Activated CD8-positive, alpha-beta memory T cell treated with anti-CD3 and anti-CD28 coated beads for 24 hours (primary cell): Measurements from ENCODE around the gene SEMA5B.

Source experiments
- DNase-seq: peaks from one replicate; pipeline ENCODE4 v3.0.0-alpha.2; 2020

The SEMA5B gene

DNA sequence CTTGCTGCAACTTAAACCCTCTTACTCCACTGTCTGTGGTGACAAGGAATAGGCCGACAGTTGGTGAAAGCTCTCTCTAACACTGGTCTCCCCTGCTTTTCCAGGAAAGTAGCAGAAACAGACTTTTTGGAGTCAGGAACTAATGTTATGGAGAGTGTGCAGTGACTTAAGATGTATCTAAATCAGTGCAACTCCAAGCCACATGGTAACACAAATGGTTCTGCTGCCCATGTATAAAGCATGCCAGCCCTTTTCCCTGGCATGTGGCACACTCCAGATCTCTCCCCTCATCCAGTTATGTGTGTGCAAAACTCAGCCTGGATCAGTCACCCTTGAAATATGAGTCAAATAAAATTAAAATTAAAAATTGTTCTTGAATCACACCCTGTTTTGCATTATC lies 55.4 kb downstream of the SEMA5B start:
- no peak for DNase-seq

DNA sequence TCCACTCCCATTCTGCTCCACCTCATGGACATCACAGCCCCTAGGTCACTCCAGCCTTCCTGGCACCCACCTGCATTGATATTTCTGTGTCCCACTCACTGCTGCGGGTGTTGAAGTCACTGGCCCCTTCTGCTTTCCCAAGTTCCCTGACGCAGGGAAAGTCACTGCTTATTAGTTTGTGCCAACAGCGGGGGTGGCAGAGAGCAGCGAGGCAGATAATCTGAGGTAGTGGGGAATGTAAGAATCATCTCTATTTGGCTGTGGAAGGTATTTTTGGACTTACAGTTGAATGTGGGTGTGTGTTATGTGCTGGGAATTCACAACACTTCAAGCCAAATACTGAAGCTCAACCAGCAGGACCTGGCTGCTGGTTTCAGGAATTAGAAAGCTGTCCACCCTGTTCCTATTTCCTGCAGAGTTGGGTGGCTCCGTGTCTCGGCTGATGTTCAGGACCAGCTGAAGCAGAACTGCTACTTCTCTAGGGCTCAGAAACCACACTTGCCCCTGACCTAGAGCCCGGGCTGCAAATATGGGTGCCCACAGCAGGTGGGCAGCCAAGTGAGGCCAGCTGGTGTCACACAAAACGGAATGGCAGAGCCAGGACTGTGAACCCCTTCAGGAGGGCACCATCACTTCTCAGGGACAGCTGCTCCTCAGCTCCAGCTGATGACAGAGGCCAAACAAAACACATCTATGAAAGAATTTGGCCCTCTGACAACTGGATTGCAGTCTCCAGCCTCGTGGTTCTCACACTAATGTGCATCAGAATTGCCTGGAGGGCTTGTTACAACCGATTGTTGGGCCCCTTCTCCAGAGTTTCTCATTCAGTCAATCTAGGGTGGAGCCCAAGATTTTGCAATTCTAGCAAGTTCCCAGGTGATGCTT lies 57.7 kb downstream of the SEMA5B start:
- DNase-seq = no peak

DNA sequence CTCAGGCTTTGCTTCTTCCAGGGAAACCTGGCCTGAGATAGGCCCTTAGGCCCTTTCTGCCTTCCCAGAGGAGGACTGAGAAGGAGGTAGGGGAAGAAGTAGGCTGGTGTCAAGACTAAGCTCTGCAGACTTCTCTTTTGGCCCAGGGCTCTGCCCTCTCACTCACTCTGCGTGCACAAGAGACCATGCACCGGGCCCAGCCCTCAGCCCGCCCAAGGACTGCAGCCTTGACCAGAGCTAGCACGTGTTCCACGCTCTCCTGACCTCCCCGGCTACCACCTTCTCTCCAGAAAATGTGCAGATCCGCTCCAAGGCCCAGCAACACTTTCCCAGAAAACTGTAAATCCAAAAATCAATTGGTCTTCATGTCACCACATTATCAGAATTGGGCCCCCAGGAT lies 59.8 kb downstream of the SEMA5B start:
- no peak for DNase-seq

DNA sequence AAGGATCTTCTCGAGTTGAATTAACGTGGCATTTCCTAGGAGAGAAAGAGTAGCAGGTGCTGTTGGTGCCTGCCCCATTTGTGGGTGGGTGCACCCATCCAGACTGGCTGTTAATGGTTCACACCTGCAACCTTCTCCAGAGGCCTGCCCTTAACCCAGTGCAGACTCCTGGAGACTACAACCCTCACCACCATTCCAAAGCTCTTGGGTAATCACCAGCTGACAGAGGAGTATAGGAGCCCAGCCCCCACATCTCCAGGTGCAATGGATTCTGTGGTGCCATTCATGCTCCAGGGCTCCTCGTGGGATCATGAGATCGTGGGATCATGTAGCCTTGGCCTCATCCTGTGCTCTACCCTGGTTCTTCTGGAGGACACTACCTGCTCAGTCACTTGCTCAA lies 60.2 kb downstream of the SEMA5B start:
- DNase-seq = no peak

DNA sequence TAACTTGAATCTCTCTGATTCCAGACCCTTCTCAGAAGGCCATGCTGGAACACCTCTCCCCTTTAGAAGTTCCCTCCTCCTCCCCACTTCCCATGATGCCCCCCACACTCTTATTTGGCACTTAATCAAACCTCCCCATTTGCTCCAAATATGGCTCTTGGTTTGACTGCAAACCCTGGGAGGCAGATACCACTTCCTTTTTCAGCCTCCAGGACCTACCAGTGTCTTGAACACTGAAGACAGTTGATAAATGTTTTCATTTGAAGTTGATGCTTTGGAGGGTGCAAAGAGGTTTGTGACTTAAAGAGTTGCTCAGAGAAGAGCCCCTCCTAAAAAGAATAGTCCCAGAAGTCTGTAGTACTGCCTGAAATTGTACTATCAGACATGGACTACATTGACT lies 61.5 kb downstream of the SEMA5B start:
- no peak for DNase-seq

DNA sequence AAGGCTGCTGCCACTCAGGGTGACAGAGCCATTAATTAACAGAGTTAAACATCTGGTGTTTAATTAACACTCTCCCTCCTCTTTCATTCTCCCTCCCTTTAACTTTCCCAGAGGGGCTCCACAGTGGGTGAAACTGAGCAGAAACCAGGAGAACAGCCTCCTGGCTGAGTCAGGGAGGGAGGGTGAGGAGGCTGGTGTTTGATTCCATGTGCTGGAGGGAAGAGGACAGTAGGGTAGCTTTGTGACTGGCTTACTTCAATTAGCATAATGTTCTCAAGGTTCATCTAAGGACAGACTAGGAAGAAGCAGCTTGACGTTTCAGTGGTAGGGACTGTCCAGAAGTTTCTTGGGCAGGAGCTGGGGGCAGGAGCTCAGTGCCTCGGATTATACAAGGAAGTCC lies 62.8 kb downstream of the SEMA5B start:
- DNase-seq = no peak

DNA sequence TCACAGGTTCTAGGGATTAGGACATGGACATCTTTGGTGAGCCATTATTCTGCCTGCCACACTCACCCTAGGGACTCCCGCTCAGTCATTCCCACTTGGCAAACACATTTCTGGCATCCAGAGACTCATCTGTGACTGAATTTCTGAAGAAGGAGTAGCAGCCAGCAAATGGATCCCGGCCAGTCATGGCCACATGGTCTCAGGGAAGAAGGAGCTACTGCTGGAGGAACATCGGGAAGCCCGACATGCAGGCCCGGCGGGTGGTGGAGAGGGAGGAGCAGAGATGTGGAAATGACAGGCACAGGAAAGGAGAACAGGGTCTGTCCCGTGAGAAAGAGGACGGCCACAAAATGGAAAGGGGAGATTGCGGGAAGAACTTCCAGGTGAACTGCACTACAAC lies 65.4 kb downstream of the SEMA5B start:
- no peak for DNase-seq

DNA sequence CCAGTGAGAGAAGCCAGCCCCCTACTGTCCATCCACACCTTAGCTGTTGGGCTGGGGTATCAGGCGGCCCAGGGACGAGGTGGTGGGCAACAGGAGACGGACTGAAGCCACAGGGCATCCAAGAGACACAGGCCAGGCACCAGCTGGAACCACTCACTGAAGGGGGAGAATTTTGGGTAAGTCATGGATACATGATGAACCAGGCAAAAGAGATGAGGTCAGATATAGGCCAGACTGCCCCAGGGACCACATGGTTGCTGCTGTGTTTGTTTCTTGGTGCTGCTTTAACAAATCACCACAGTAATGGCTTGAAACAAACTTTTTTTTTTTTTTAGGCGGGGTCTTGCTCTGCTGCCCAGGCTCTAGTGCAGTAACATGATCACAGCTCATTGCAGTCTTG lies 66.4 kb downstream of the SEMA5B start:
- DNase-seq = no peak

DNA sequence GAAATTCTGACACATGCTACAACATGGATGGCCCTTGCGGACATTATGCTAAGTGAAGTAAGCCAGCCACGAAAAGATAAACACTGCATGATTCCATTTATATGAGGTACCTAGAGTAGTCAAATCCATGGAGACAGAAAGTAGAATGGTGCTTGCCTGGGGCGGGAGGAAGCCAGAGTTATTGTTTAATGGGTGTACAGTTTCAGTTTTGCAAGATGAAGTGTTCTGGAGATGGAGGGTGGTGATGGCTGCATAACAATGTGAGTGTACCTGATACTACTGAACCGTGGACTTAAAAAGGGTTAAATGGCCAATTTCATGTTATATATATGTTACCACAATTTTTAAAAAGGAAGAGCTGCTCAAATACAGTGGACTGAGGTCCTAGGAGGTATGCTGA lies 66.9 kb downstream of the SEMA5B start:
- no peak for DNase-seq

DNA sequence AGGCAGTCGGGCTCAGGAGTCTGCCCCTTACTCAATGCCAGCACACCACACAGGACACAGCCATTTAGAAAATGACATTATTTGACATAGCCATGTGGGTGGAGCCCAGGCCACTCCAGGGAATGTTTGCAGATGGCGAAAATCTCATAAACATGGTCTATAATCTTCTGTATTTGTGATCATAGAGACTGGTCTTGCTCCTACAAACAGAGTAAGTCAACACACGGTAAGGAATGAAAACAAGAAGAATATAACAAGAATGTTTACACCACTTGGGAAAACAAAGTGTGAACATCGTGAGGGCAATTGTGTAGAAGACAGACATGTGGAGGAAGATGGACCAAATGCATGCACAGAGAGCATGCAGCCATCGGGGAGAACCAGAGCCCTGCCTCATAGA lies 68.2 kb downstream of the SEMA5B start:
- DNase-seq = no peak

DNA sequence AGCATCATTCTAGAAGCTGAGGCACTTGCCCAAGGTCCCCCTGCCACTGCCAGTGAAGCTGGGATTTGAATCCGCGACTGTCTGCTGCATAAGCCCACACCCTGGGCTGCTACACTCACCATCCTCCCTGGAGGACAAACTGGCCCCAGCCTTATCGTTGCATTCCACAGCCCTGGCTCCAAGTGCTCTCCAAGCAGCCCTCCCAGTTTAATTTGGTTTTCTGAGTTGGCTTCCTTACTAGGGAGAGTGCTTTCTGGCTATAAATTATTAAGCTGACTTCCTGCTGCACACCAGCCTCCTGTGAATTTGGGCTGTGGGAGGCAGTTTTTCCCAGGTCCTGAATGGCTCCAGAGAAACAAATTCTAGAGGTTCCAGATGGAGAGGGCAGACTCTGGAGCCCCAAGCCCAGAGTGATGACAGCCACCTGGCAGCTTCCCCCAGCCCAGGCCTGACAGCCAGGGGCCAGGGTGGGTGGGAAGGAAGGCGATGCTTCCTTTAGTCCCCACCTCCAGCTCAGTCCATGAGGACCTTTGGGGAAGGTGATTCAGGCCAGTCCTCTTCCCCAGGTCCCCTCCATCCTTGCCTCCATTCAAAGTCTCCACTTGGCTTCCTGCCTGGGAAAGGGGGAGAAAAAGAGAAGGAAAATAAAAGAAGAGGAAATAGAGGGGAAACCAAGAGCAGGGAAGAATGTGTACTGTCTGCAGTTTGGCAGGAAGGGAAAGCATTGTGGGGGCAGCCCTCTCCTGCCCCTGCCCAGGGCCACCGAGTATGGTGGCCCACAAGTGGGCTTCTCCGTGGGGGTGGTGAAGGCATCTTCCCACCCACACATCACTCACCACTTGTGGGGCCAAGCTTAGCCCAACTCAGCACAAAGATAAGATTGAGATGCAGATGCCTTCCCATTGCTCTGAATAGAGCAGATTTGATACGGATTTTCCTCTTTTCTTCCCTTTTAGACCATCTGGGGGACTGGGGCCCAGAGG lies 69.6 kb downstream of the SEMA5B start:
- no peak for DNase-seq

DNA sequence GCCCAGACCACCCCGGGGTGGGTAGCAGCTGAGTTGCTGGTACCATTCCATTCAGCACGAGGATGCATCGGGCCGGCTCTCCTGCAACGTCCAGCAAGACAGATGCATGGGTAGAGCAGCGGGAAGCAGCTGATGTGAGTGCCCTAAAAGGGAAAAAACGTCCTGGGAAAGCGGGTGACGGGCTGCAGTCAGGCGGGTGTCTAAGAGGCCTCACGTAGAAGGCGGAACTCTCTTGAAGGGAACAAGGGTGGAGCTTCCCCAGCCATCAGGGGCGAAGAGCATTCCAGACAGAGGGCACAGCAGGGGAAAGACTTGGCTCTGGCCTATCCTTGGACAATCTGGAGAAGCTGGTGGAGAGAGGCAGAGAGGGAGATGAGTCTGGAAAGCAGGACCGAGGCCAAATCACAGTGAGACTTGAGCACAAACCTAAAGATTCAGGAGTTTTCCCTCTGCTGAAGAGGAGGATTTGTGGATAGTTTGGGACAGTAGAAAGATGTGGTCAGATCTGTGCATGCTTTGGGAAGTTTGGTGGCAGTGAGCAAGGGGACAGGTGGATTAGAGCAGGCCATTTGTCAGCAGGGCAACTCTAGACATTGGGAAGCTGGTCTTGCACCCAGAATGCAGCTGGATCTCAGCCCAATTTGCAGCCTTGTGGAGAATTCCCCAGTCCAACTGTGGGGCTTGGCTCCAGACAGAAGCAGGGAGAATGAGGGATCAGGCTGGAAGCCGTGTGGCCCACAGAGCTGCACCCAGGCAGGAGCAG lies 70.7 kb downstream of the SEMA5B start:
- DNase-seq = no peak

DNA sequence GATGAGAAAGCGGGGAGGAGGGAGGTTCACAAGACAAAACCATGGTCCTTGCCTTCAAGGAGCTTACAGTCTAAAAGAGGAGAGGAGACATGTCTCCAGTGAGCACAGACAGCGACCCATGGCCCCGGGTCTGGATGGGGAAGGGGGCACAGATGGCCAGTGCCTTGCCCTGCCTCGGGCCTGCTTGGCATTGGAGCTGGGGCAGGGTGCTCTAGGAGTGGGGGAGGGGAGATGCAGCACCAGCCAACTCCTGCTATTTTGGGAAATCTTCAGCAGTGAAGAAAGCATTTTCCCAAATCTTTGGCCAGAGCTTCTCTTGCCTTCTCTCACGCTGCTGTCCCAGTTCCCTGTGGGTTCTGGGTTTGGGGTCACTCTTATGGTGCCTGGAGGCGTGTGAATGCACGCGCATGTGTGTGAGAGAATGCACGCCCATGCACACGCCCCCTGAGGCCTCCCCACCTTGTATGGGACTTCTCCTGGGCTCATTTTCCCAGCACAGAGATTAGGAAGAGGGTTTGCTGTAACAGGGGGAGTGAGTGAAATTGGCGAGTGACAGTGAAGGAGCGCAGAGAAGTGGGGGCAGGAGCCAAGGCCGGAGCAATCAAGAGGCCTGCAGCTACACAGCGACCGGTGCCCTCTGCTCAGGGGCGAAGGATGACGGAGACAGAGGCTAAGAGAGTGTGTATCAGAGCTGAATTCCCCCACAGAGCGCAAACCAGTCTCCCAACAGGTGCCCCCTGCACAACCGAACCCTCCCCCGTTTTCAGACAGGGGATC lies 71.5 kb downstream of the SEMA5B start:
- DNase-seq = no peak

DNA sequence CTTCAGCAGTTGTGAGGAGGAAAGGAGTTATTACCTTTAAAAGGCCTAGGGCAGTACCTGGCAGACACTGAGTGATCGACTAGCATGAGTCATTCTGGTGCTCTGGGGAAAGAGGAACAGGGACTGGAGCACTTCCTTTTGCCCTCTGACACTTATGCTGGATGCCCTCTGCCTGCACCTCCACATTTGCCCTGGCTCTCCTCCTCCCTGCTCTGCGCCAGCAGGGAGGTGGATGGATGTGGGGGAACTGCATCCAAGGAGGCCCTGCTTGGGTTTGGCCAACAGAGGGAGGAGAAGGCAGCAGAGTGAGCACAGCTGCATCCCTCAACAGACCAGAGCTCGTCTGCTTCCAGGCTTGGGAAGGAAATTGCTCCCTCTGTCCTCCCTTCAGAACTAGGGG lies 75.0 kb downstream of the SEMA5B start:
- DNase-seq = no peak

DNA sequence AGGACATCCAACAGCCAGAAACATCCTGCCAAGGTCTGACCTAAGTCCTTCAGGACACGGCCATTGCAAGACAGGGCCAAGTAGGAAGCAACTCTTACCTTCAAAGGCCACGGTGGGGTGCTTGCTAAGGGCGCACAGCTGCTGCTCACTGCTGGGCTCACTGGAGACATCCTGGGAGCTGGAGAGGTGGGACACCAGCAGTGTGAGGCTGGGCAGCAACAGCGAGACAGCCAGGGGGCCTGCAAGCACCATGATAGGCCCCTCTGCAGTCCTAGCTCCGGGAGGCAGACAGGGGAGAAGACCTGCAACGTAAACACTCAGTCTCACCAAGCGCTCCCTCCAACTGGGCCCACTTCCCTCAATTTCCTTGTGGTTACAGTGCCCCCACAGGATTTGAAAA lies 79.2 kb downstream of the SEMA5B start:
- DNase-seq = no peak

DNA sequence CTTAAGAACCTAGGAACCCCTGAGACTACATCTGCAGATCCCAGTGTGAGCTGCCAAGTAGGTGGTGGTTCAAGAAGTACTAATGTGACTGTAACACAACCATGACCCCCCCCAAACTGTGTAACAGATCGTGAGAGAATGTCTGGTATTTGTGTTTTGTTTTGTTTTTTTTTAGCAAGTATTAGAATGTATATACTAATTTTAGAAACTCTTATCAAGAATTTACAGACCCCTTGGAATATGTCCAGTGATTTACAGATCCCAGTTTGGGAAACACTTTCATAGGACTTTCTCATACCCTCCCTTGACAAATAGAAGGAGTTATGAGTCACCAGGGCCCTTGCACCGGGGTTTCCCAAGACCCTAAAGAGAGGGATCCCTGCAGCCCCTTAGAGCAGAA lies 79.8 kb downstream of the SEMA5B start:
- no peak for DNase-seq

DNA sequence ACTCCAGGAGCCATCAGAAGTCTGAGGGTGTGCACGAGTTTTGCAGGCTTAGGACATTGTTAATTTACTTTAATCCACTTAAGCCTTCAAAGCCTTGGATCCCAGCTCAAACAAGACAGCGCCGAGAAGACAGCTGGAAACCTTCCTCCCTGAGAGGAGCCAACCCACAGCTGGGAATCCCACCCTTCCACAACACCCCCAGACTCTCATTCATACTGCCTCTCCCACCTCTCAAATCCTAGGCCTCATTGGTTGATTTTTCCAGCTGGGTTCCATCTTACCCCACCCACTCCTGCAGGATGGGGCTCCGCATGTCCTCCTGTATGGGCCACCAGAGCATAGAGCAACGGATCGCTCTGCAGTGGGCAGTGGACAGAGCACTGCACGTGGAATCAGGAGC lies 80.4 kb downstream of the SEMA5B start:
- DNase-seq = no peak

DNA sequence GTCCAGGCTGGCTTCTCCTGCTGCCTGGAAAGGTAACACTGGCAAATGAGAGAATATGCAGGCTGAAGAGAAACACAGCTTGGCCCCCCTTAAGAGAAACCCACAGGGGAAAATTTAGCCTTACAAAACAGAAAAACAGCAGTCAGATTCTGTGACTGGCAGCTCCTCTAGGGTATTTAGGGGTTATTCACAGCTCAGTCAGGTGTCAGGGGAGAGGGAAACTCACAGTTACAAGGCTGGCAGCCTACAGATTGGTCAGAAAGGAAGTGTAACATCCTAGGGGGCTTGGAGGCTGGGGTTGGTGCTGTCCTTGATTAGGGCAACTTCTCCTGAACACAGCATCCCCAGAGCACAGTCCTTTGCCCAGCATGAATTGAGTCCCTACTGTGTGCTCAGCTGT lies 81.4 kb downstream of the SEMA5B start:
- DNase-seq = no peak

DNA sequence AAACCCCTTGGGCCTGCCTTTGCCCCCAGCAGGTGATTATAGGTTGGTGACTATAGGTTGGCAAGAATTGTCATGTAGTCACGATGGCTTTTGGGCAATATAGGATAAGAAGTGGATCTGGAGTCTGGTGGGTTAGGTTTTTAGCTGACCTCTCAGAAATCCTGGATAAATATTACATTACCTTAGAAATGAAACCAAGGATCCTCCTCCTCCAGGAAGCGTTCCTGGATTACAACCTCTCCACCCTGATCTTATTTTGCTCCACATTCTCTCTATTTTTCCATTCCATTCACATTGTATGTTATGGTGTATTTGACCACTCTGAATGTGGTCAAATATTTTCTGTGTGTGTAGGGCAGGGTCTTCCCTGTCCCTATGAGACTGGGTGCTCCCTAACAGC lies 82.3 kb downstream of the SEMA5B start:
- DNase-seq = no peak

DNA sequence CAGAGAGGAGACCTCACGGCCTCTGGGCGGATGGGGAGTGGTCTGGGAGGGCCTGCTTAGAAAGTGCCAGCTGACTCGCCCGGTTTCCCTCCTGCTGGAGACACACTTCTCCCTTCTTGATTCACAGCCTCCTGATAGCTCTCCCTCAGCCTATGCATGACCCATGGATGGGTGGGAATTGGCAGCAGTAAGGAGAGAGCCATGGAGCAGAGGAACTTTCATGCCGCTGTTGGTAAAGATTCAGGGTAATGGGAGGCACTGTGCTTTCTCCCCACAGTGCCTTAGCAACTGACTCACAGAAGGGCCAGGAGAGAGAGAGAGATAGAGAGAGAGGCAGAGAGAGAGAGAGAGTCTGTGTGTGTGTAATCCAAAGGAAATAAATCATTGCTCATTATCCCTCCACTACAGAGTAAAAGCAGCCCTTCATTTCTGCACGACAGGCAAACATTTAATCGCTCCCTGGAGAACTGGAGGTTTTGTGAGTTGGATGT lies 82.8 kb downstream of the SEMA5B start:
- DNase-seq = no peak

DNA sequence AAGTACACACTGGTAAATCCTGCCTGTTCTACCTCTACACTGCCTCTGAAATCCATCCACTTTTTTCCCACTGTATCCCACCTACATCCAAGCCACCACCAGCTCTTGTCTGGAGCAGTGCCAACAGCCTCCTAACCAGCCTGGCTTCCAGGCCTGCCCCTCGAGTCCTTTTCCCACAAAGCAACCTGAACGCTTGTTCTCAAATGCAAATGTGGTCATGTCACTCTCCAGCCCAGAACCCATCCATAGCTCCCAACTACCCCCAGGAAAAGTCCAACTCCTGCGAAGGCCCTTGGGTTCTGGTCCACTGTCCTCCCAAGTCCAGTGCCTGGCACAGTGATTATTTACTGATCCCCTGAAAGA lies 83.8 kb downstream of the SEMA5B start:
- DNase-seq = no peak
